Measurements from ENCODE around the gene SDR42E1. TPM values are rescaled to one million over a fixed set of nuclear protein-coding genes. Genes with fewer than 3 reads are reported as not detected.

The SDR42E1 gene
- total RNA-seq, 1 experiment from 2014 or later, result 17.4 TPM

DNA sequence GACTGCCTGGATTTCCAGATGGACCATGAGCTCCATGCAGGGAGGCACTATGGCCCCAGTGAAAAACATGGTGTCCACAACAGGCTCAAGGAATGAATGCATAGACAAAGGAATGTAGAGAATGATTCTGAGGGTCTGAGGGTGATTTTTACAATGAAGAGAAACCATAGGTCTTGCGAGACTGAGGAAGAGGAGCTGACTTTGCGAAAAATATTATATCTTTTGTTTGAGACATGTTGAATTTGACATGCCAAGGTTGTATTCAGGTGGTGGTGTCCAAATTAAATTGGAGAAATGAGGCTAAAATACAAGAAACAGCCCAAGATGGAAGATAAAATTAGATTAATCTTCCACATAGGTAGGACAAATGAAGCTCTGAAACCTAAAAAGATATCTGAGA is 36.5 kb upstream of the SDR42E1 start:
- CTCF ChIA-PET, result interaction anchor here (1.3 kb wide), 1 partner anchor 14 kb away, joined by 5 read pairs; no protein-coding TSS in a partner anchor
- no peaks in the 10 kb centered on the region for H3K36me3 ChIP-seq (ENCODE audit: control insufficient read depth in 1 of 2, insufficient read depth in 2 of 2, low read length in 2 of 2)
- intact Hi-C loops (cut with micrococcal nuclease), result no loop called here
- H3K9ac ChIP-seq (ENCODE audit: low read length), result no peak overlapping the region
- H3K79me2 ChIP-seq (ENCODE audit: insufficient read depth, low read length), result no peaks in the 10 kb centered on the region
- BruUV-seq (replicated peaks), result no TSS peak
- ATAC-seq (no peak), DNase-seq (ENCODE audit: low read depth, low spot score) (no peak)
- H3K27me3 ChIP-seq (ENCODE audit: insufficient read depth, low read length), result peaks cover 70% of the 10 kb centered on the region
- H3K4me1 ChIP-seq (ENCODE audit: control insufficient read depth in 1 of 2, insufficient read depth in 2 of 2, low read length in 2 of 2), result no peaks in the 10 kb centered on the region
- no peaks in the 10 kb centered on the region for H3K9me2 ChIP-seq (ENCODE audit: insufficient read depth)
- no peak overlapping the region for H3K4me3 ChIP-seq (replicated peaks in 1 of 2; ENCODE audit: low read depth in 1 of 2, low read length in 2 of 2)
- RAD21 ChIA-PET (ENCODE audit: low non-redundant PET in 1 of 2, low total read pairs in 2 of 2, uncharacterized antibody in 2 of 2, unreplicated experiment in 2 of 2), result no interaction called here
- TF ChIP-seq FOSL1 (IDR thresholded peaks at IDR 0.05; ENCODE audit: low read depth), result no peak
- no peak overlapping the region for H3K27ac ChIP-seq (ENCODE audit: low read depth, low read length)
- H3K9me3 ChIP-seq (ENCODE audit: control insufficient read depth in 1 of 2, insufficient read depth in 1 of 2, low read depth in 1 of 2, low read length in 2 of 2), result no peaks in the 10 kb centered on the region
- no peaks in the 10 kb centered on the region for H4K20me1 ChIP-seq (ENCODE audit: insufficient read depth)
- H3K4me2 ChIP-seq (ENCODE audit: low read length), result no peak overlapping the region
- POLR2A ChIA-PET, result no interaction called here
- no peak overlapping the region for H2AFZ ChIP-seq (ENCODE audit: low read depth, low read length, poor library complexity, severe bottlenecking)

DNA sequence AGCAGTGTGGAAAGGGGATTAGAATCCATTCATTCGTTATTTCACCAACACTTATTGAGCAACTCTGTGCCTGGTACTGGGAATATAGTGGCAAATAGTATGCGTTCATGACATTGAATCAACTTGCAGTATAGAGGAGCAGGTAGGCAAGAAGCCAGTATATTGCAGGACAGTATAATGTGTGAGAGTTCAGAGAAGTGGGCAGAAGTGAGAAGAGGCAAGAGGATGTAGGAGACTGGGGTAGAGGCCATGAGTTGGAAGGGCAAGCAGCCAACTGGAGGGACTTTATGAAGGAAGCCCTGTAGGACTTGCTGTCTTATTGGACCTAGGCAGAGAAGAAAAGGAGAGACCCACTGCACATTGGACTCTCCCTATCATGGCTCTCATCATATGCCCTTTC is 36.1 kb upstream of the SDR42E1 start:
- Histone ChIP-seq H2AFZ (ENCODE audit: low read depth, low read length, poor library complexity, severe bottlenecking) (no peak overlapping the region), H3K36me3 (ENCODE audit: control insufficient read depth in 1 of 2, insufficient read depth in 2 of 2, low read length in 2 of 2) (no peaks in the 10 kb centered on the region), H3K27ac (ENCODE audit: low read depth, low read length) (no peak overlapping the region), H3K9me2 (ENCODE audit: insufficient read depth) (no peaks in the 10 kb centered on the region), H3K9ac (ENCODE audit: low read length) (no peak overlapping the region), H3K27me3 (ENCODE audit: insufficient read depth, low read length) (peaks cover 66% of the 10 kb centered on the region), H3K4me2 (ENCODE audit: low read length) (no peak overlapping the region), H3K79me2 (ENCODE audit: insufficient read depth, low read length) (no peaks in the 10 kb centered on the region), H3K4me1 (ENCODE audit: control insufficient read depth in 1 of 2, insufficient read depth in 2 of 2, low read length in 2 of 2) (no peaks in the 10 kb centered on the region), H4K20me1 (ENCODE audit: insufficient read depth) (no peaks in the 10 kb centered on the region), H3K4me3 (replicated peaks in 1 of 2; ENCODE audit: low read depth in 1 of 2, low read length in 2 of 2) (no peak overlapping the region), H3K9me3 (ENCODE audit: control insufficient read depth in 1 of 2, insufficient read depth in 1 of 2, low read depth in 1 of 2, low read length in 2 of 2) (no peaks in the 10 kb centered on the region)
- DNase-seq (ENCODE audit: low read depth, low spot score) (no peak), ATAC-seq (no peak)
- ChIA-PET CTCF (interaction anchor here (1.3 kb wide), 1 partner anchor 14 kb away, joined by 5 read pairs; no protein-coding TSS in a partner anchor), RAD21 (ENCODE audit: low non-redundant PET in 1 of 2, low total read pairs in 2 of 2, uncharacterized antibody in 2 of 2, unreplicated experiment in 2 of 2) (interaction anchor here in 1 of 2 experiments (0.6 kb wide), 1 partner anchor 9 kb away, joined by 3 read pairs; no protein-coding TSS in a partner anchor), POLR2A (no interaction called here)
- intact Hi-C loops (cut with micrococcal nuclease), result no loop called here
- no TSS peak for BruUV-seq (replicated peaks)
- TF ChIP-seq EZH2phosphoT487 (IDR thresholded peaks at IDR 0.05; ENCODE audit: borderline replicate concordance) (no peak), FOSL1 (IDR thresholded peaks at IDR 0.05; ENCODE audit: low read depth) (no peak)

DNA sequence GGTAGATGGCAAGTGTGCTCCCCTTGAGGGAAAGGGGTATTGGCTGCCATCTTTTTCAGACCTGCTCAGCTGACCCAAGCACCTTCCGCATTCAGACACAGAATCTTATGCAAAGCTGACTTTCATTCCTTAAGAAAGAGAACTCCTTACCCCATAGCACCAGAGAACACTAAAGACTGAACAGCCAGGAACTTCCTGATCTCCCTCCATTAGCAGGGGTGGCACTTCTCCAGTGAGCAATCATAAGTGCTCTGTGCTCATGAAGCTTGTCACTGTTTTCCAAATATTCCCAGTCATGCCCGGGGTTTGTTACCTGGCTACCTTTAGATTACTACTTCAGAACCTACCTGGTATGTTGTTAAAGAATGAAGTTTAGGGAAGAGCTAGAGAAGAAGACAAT is 35.7 kb upstream of the SDR42E1 start:
- peaks cover 0 to 4% of the 10 kb centered on the region in 2 experiments; a peak in 1 of 4 replicates for H3K4me1 ChIP-seq (ENCODE audit: control insufficient read depth in 1 of 2, insufficient read depth in 2 of 2, low read length in 2 of 2)
- ChIA-PET RAD21 (ENCODE audit: low non-redundant PET in 1 of 2, low total read pairs in 2 of 2, uncharacterized antibody in 2 of 2, unreplicated experiment in 2 of 2) (interaction anchor here in 1 of 2 experiments (0.6 kb wide), 1 partner anchor 10 kb away, joined by 3 read pairs; no protein-coding TSS in a partner anchor), CTCF (no interaction called here), POLR2A (no interaction called here)
- TF ChIP-seq FOSL1 (IDR thresholded peaks at IDR 0.05; ENCODE audit: low read depth), result no peak
- TF ChIP-seq ZFX (IDR thresholded peaks at IDR 0.05), result no peak
- TF ChIP-seq, protein P1, sequence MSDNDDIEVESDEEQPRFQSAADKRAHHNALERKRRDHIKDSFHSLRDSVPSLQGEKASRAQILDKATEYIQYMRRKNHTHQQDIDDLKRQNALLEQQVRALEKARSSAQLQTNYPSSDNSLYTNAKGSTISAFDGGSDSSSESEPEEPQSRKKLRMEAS (IDR thresholded peaks at IDR 0.05), result no peak
- no peak for TF ChIP-seq JUND (IDR thresholded peaks at IDR 0.05)
- TF ChIP-seq SIN3A (IDR thresholded peaks at IDR 0.05; ENCODE audit: low read depth), result no peak
- no peak for TF ChIP-seq ELF1 (IDR thresholded peaks at IDR 0.05; ENCODE audit: borderline replicate concordance, low read depth)
- no peak for TF ChIP-seq POLR2AphosphoS5 (IDR thresholded peaks at IDR 0.05; ENCODE audit: low read depth, low read length)
- no peak for TF ChIP-seq RAD21 (IDR thresholded peaks at IDR 0.05; ENCODE audit: low read depth)
- TF ChIP-seq, protein P2, sequence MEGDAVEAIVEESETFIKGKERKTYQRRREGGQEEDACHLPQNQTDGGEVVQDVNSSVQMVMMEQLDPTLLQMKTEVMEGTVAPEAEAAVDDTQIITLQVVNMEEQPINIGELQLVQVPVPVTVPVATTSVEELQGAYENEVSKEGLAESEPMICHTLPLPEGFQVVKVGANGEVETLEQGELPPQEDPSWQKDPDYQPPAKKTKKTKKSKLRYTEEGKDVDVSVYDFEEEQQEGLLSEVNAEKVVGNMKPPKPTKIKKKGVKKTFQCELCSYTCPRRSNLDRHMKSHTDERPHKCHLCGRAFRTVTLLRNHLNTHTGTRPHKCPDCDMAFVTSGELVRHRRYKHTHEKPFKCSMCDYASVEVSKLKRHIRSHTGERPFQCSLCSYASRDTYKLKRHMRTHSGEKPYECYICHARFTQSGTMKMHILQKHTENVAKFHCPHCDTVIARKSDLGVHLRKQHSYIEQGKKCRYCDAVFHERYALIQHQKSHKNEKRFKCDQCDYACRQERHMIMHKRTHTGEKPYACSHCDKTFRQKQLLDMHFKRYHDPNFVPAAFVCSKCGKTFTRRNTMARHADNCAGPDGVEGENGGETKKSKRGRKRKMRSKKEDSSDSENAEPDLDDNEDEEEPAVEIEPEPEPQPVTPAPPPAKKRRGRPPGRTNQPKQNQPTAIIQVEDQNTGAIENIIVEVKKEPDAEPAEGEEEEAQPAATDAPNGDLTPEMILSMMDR (IDR thresholded peaks at IDR 0.05 in 2 of 3, conservative IDR thresholded peaks at IDR 0.05 in 1 of 3; ENCODE audit: borderline replicate concordance in 1 of 3, insufficient read depth in 1 of 3, low read depth in 2 of 3, low read length in 2 of 3), result no peak
- TF ChIP-seq TCF7L2 (IDR thresholded peaks at IDR 0.05; ENCODE audit: borderline replicate concordance, extremely low read depth, insufficient read depth, insufficient read length), result no peak
- TF ChIP-seq POLR2A (IDR thresholded peaks at IDR 0.05; ENCODE audit: borderline replicate concordance, extremely low read depth, insufficient read depth, insufficient read length), result no peak
- no peak for TF ChIP-seq EZH2 (IDR thresholded peaks at IDR 0.05)
- TF ChIP-seq EZH2phosphoT487 (IDR thresholded peaks at IDR 0.05; ENCODE audit: borderline replicate concordance), result no peak
- H3K9ac ChIP-seq (ENCODE audit: low read length), result no peak overlapping the region
- H3K79me2 ChIP-seq (ENCODE audit: insufficient read depth, low read length), result no peaks in the 10 kb centered on the region
- H3K27me3 ChIP-seq (ENCODE audit: insufficient read depth, low read length), result peaks cover 62% of the 10 kb centered on the region
- no peak overlapping the region for H3K27ac ChIP-seq (ENCODE audit: low read depth, low read length)
- ATAC-seq, result no peak
- H3K36me3 ChIP-seq (ENCODE audit: control insufficient read depth in 1 of 2, insufficient read depth in 2 of 2, low read length in 2 of 2), result no peaks in the 10 kb centered on the region
- no peak for DNase-seq (ENCODE audit: low read depth, low spot score)
- no peaks in the 10 kb centered on the region for H3K9me3 ChIP-seq (ENCODE audit: control insufficient read depth in 1 of 2, insufficient read depth in 1 of 2, low read depth in 1 of 2, low read length in 2 of 2)
- no peaks in the 10 kb centered on the region for H3K9me2 ChIP-seq (ENCODE audit: insufficient read depth)
- no peak overlapping the region for H3K4me3 ChIP-seq (replicated peaks in 1 of 2; ENCODE audit: low read depth in 1 of 2, low read length in 2 of 2)
- BruUV-seq (replicated peaks), result no TSS peak
- H4K20me1 ChIP-seq (ENCODE audit: insufficient read depth), result no peaks in the 10 kb centered on the region
- intact Hi-C loops (cut with micrococcal nuclease), result no loop called here
- H3K4me2 ChIP-seq (ENCODE audit: low read length), result no peak overlapping the region
- no peak overlapping the region for H2AFZ ChIP-seq (ENCODE audit: low read depth, low read length, poor library complexity, severe bottlenecking)
